GM20431 (cell line): ENCODE measurements around the gene SYNE3.

Experiments used
- in situ Hi-C: fragments of 300-500 bp; cut with MseI, MboI; formaldehyde crosslinking; loops from one replicate; pipeline ENCODE4 v1.15.0; 2020; ENCODE audit warnings: low sequenced_read_pairs; ENCODE audit not compliant: unreplicated experiment

The SYNE3 gene

GRCh38 chr14:95541932-95542930, 25.8 kb upstream of the SYNE3 start:
- in situ Hi-C loops, result no loop called here

- in situ Hi-C loops, result no loop called here
Measured at GRCh38 chr14:95541346-95541745, 24.9 kb upstream of the SYNE3 start.

- in situ Hi-C loops, result no loop called here
Measured at GRCh38 chr14:95540236-95540855, 23.9 kb upstream of the SYNE3 start.

- in situ Hi-C loops, result no loop called here
Measured at GRCh38 chr14:95538801-95539509, 22.5 kb upstream of the SYNE3 start.

GRCh38 chr14:95537298-95538089, 21.0 kb upstream of the SYNE3 start:
- in situ Hi-C loops, result no loop called here

- in situ Hi-C loops, result no loop called here
Measured at GRCh38 chr14:95536671-95537070, 20.2 kb upstream of the SYNE3 start.

- in situ Hi-C loops, result no loop called here
Measured at GRCh38 chr14:95536036-95536593, 19.7 kb upstream of the SYNE3 start.

GRCh38 chr14:95535226-95536021, 19.0 kb upstream of the SYNE3 start:
- in situ Hi-C loops, result no loop called here

- in situ Hi-C loops, result no loop called here
Measured at GRCh38 chr14:95534299-95535225, 18.1 kb upstream of the SYNE3 start, which contains the start of gene GLRX5. TSS of gene GLRX5 (plus strand) at chr14:95535050. CDS start at chr14:95535090, 40 bp downstream.

GRCh38 chr14:95533822-95534221, 17.4 kb upstream of the SYNE3 start:
- in situ Hi-C loops, result no loop called here

GRCh38 chr14:95533391-95533821, 17.0 kb upstream of the SYNE3 start:
- in situ Hi-C loops, result no loop called here

GRCh38 chr14:95531969-95532368, 15.5 kb upstream of the SYNE3 start:
- in situ Hi-C loops, result no loop called here

- in situ Hi-C loops, result no loop called here
Measured at GRCh38 chr14:95531473-95531872, 15.0 kb upstream of the SYNE3 start.

- in situ Hi-C loops, result no loop called here
Measured at GRCh38 chr14:95530473-95531276, 14.2 kb upstream of the SYNE3 start.

GRCh38 chr14:95529216-95529615, 12.8 kb upstream of the SYNE3 start:
- in situ Hi-C loops, result loop anchor here (10.0 kb wide), 1 partner anchor 94 kb away; no protein-coding TSS in a partner anchor

- in situ Hi-C loops, result loop anchor here (10.0 kb wide), 1 partner anchor 93 kb away; no protein-coding TSS in a partner anchor
Measured at GRCh38 chr14:95527387-95528002, 11.0 kb upstream of the SYNE3 start.
